Uterus (tissue), 4 donors: Measurements from ENCODE around the gene RO60. TPM values are rescaled to one million over a fixed set of nuclear protein-coding genes. Genes with fewer than 3 reads are reported as not detected.

Source experiments
- DNase-seq, 2 donors: peaks; one replicate each; pipeline ENCODE4 v3.0.0-alpha.2; 2019 to 2020
- H3K27ac ChIP-seq, 2 donors: fragments of 200-600 bp; sonication (generic); 1 replicate in 1 of 2; 2 replicates in 1 of 2; pipeline ENCODE4 v1.5.1; 2016 to 2018
- H3K27me3 ChIP-seq, 2 donors: fragments of 200-600 bp; sonication (generic); one replicate each; pipeline ENCODE4 v1.5.1; 2018 to 2019; ENCODE audit warnings: control low read depth in 1 of 2
- H3K36me3 ChIP-seq, 2 donors: fragments of 200-600 bp; sonication (generic); one replicate each; pipeline ENCODE4 v1.5.1; 2019; ENCODE audit warnings: control low read depth in 1 of 2
- H3K4me1 ChIP-seq, 2 donors: fragments of 200-600 bp; sonication (generic); one replicate each; pipeline ENCODE4 v1.5.1; 2018 to 2019; ENCODE audit warnings: control low read depth in 1 of 2
- H3K4me3 ChIP-seq, 2 donors: fragments of 200-600 bp; sonication (generic); 1 replicate in 1 of 2; 2 replicates in 1 of 2; pipeline ENCODE4 v1.5.1; 2018 to 2019; ENCODE audit warnings: mild to moderate bottlenecking in 1 of 2
- H3K9me3 ChIP-seq, 2 donors: fragments of 200-600 bp; sonication (generic); one replicate each; pipeline ENCODE4 v1.5.1; 2019; ENCODE audit warnings: control low read depth in 1 of 2
- POLR2A ChIP-seq, 2 donors: fragments of 450-650 bp; IDR thresholded peaks; one replicate each; pipeline ENCODE4 v1.6.1; 2016; ENCODE audit warnings: antibody characterized with exemption in 2 of 2, mild to moderate bottlenecking in 1 of 2, moderate library complexity in 1 of 2
- intact Hi-C: fragments of 100-400 bp; cut with DNase I; formaldehyde crosslinking; loops from one replicate; pipeline ENCODE4 v1.15.1; 2023; ENCODE audit warnings: low total_unique reads
- total RNA-seq, 4 donors: library from RNA; depleted of rRNA in 3 of 4; stranded (reverse); fragments of >200 nt in 3 of 4; gene quantifications; one replicate each; pipeline versions ENCODE4 v1.1.0 to v1.2.4, GENCODE V29; 2014 to 2023
- TF ChIP-seq, protein P1 (sequence below), 4 experiments: fragments of 200-600 bp in 2 of 4; fragments of 450-650 bp in 2 of 4; sonication (generic) in 2 of 4; IDR thresholded peaks; one replicate each; pipeline ENCODE4 v1.5.1; 2016 to 2019; ENCODE audit warnings: antibody characterized with exemption in 4 of 4, mild to moderate bottlenecking in 2 of 4, moderate library complexity in 1 of 4
- donor health status: DM: yes; HTN: yes; CAD: no.

The RO60 gene
- total RNA-seq, 4 donors from 2014 or later = 68.9 to 290 (median 98.1) TPM

DNA sequence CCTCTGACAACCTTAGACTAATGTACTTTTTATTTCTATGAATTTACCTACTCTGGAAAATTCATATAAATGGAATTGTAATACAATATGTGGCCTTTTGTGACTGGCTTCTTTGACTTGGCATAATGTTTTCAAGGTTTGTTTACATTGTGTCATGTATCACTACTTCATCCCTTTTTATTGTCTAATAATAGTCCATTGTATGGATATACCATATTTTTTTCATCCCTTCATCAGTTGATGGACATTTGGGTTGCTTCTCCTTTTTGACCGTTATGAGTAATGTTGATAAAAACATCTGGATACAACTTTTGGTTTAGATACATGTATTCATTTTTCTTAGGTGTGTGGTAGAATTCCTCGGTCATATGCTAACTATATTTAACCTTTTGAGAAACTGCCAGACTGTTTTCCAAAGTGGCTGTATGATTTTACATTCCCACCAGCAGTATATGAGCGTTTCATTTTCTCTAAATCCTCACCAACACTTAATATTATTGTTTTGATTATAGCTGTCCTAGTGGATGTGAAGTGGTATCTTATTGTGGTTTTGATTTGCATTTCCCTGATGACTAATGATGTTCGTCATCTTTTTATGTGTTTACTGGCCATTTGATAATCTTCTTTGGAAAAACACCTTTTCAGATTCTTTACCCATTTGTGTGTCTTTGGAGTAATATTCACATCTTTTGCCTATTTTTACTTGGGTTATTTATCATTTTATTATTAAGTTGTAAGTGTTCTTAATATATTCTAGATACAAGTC lies 3.5 kb downstream of the RO60 start:
- H3K4me3 ChIP-seq = no peak overlapping the region
- no peak overlapping the region for H3K27ac ChIP-seq
- no peaks in the 10 kb centered on the region for H3K27me3 ChIP-seq
- H3K4me1 ChIP-seq = peaks cover 0 to 4% of the 10 kb centered on the region in 2 donors
- no peaks in the 10 kb centered on the region for H3K9me3 ChIP-seq
- no peaks in the 10 kb centered on the region for H3K36me3 ChIP-seq
- intact Hi-C loops = no loop called here
- no peak for DNase-seq
- TF ChIP-seq, protein P1, sequence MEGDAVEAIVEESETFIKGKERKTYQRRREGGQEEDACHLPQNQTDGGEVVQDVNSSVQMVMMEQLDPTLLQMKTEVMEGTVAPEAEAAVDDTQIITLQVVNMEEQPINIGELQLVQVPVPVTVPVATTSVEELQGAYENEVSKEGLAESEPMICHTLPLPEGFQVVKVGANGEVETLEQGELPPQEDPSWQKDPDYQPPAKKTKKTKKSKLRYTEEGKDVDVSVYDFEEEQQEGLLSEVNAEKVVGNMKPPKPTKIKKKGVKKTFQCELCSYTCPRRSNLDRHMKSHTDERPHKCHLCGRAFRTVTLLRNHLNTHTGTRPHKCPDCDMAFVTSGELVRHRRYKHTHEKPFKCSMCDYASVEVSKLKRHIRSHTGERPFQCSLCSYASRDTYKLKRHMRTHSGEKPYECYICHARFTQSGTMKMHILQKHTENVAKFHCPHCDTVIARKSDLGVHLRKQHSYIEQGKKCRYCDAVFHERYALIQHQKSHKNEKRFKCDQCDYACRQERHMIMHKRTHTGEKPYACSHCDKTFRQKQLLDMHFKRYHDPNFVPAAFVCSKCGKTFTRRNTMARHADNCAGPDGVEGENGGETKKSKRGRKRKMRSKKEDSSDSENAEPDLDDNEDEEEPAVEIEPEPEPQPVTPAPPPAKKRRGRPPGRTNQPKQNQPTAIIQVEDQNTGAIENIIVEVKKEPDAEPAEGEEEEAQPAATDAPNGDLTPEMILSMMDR (IDR thresholded peaks at IDR 0.05) = no peak
- no peak for TF ChIP-seq POLR2A (IDR thresholded peaks at IDR 0.05)

DNA sequence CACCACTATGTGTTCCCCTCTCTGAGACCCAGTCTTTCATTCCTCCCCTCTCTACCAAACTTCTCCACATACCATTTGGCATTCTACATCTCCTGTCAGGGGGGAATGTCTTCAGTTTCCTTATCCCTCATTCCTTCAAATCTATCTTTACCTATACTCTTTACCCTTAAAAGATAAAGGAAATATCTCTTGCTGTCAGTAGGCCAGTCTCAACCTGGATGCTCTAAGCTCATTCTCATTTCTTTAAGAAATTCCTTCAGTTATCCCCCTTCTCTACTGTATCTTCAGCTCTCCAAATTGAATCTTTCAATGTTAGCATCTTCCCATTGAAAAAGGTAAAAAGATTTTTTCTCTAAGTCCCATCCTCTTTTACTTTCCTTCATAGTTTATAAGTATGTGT lies 6.5 kb downstream of the RO60 start:
- no peaks in the 10 kb centered on the region for H3K27me3 ChIP-seq
- peaks cover 0 to 2% of the 10 kb centered on the region in 2 donors for H3K4me1 ChIP-seq
- TF ChIP-seq, protein P1 (IDR thresholded peaks at IDR 0.05) = no peak
- TF ChIP-seq POLR2A (IDR thresholded peaks at IDR 0.05) = no peak
- H3K9me3 ChIP-seq = no peaks in the 10 kb centered on the region
- DNase-seq = no peak
- H3K27ac ChIP-seq = no peak overlapping the region
- H3K4me3 ChIP-seq = no peak overlapping the region
- H3K36me3 ChIP-seq = no peaks in the 10 kb centered on the region
- intact Hi-C loops = no loop called here

DNA sequence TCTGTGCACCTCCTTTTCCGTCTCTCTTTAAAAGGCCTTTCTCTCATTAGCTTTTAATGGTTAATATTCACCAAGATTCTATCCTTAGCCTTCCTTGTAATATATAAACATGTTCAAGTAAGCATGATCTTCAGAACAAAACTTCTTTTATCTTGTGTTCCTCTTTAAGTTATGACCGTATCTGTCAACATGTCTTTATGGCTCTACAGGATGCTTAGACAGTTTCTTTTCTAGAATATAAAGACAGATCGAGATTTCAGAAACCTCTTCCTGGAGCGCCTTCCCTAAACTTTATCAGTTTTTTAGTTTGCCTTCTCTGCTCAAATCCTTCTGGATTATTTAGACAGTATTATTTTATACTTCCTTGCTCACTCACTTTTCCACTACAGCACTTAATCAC lies 7.2 kb downstream of the RO60 start:
- H3K4me3 ChIP-seq = no peak overlapping the region
- no peaks in the 10 kb centered on the region for H3K36me3 ChIP-seq
- no peaks in the 10 kb centered on the region for H3K9me3 ChIP-seq
- no peaks in the 10 kb centered on the region for H3K4me1 ChIP-seq
- TF ChIP-seq, protein P1 (IDR thresholded peaks at IDR 0.05) = no peak
- H3K27ac ChIP-seq = no peak overlapping the region
- H3K27me3 ChIP-seq = no peaks in the 10 kb centered on the region
- intact Hi-C loops = no loop called here
- no peak for DNase-seq

DNA sequence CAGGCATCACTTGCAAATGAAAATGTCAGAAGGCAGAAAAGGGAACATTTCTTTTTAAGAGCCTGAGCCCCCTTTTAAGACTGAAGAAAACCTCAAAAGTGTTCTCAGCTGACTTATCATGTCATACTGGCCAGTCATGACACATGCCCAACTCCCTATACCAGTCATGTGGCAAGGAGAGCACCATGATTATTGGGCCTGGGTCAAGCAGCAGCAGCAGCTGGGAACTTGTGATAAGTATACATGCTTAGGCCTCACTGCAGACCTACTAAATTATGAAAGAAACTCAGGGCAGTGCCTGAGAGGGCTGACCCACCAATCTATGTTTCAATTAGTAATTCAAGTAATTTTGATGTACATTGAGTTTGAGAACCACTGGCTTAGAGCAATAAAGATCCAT lies 8.6 kb downstream of the RO60 start:
- Histone ChIP-seq H3K4me1 (no peaks in the 10 kb centered on the region), H3K9me3 (no peaks in the 10 kb centered on the region), H3K27ac (no peak overlapping the region), H3K27me3 (no peaks in the 10 kb centered on the region), H3K4me3 (no peak overlapping the region), H3K36me3 (no peaks in the 10 kb centered on the region)
- DNase-seq = no peak
- intact Hi-C loops = no loop called here
- TF ChIP-seq POLR2A (IDR thresholded peaks at IDR 0.05) = no peak
- TF ChIP-seq, protein P1 (IDR thresholded peaks at IDR 0.05) = no peak

DNA sequence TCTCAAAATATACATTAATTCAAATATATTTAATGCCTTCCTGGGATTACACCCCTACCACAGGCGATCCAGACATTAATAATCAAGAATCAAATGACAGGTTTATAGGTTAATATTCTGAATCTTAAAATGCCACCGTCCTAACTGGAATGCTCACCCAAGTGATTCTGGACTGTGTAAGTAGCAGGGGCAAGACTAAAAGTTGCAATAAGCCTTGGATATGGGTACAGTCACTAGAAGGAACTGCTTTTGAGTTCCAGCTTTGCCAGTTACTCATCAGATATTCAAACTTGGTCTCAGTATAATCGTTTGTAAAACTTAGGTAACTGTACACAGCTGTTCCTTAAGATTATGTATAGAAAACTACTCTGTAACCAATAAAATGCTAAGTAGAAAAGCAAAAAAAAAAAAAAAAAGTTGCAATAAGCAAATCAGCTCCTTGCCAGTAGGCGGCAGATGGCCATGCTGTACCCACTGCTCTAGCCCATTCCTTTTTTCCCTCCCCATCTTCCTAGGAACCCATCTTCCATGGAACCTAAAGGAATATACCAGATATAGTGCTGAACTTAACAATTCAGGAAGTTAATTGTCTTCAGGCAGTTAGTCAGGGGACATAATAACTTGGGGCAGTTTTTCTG lies 10.5 kb downstream of the RO60 start:
- no peak for DNase-seq
- no peaks in the 10 kb centered on the region for H3K36me3 ChIP-seq
- no peak overlapping the region for H3K4me3 ChIP-seq
- H3K27me3 ChIP-seq = no peaks in the 10 kb centered on the region
- intact Hi-C loops = no loop called here
- no peak overlapping the region for H3K27ac ChIP-seq
- no peaks in the 10 kb centered on the region for H3K9me3 ChIP-seq
- TF ChIP-seq, protein P1 (IDR thresholded peaks at IDR 0.05) = no peak
- TF ChIP-seq POLR2A (IDR thresholded peaks at IDR 0.05) = no peak
- H3K4me1 ChIP-seq = no peaks in the 10 kb centered on the region
